Muscle layer of colon (tissue), 2 donors: ENCODE measurements around the gene MEIOSIN.
"Not testable (repeated sequence)": the region's sequence is repeated elsewhere in the genome, so short reads cannot be mapped to it uniquely, and the experiment has no call there.

ENCODE experiments used
- H3K27ac ChIP-seq: one replicate; pipeline ENCODE4 v1.7.0; 2013; ENCODE audit warnings: low read depth, mild to moderate bottlenecking, low read length, moderate library complexity
- H3K27me3 ChIP-seq, 2 donors: one replicate each; pipeline ENCODE4 v1.7.0; 2013; ENCODE audit warnings: low read length in 2 of 2, mild to moderate bottlenecking in 2 of 2; ENCODE audit not compliant: insufficient read depth in 2 of 2, control insufficient read depth in 1 of 2
- H3K36me3 ChIP-seq: one replicate; pipeline ENCODE4 v1.7.0; 2013; ENCODE audit warnings: mild to moderate bottlenecking, low read length; ENCODE audit not compliant: insufficient read depth
- H3K4me1 ChIP-seq: one replicate; pipeline ENCODE4 v1.7.0; 2013; ENCODE audit warnings: mild to moderate bottlenecking, low read length; ENCODE audit not compliant: insufficient read depth
- H3K4me3 ChIP-seq, 2 donors: one replicate each; pipeline ENCODE4 v1.7.0; 2013; ENCODE audit warnings: low read length in 2 of 2, low read depth in 1 of 2, mild to moderate bottlenecking in 1 of 2, moderate library complexity in 1 of 2
- H3K9ac ChIP-seq: one replicate; pipeline ENCODE4 v1.7.0; 2013; ENCODE audit warnings: low read length
- H3K9me3 ChIP-seq: one replicate; pipeline ENCODE4 v1.7.0; 2013; ENCODE audit warnings: mild to moderate bottlenecking, low read length
- donor health status: abdominal sarcoma.
- donor health status: Adenocarcinoma of cecum.

The MEIOSIN gene

DNA sequence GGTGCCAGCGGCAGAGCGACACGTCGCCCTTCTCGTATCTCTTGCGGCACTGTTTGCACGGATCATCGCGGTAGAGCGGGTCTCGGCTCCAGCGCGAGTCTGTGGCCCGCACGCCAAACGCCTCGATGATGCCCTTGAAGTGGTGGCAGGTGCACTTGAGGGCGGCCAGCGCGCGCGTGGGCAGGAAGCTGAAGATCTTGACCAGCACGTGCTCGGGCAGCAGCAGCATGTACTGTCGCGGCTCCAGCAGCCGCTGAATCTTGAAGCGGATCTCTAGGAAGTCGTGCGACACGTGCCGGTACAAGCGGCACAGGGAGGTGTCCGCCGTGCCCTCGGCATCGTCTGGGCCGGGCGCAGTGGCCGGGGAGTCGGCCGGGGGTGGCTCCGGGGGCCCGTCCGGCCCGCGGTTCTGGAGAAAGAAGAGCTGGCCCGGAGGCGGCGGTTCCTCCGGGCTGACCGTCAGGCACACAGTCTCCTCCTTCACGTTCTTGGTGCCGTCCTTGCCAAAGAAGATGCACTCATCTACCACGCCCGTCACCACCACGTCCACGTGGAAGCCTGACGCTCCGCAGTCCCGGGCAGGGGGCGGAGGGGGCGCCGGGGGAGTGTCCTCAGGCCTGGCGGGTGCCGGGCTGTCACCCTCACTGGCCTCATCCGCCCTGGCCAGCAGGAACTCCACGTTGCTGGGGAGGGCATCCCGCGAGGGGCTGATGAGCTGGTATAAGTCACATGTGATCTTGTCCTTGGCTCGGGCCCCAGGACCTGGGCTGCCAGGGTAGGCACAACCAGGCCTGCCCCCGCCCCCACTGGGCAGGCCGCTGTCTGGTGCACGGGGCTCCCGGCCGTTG, 21.2 kb upstream of the MEIOSIN start:
- no peak overlapping the region for H3K9ac ChIP-seq
- no peaks in the 10 kb centered on the region for H3K36me3 ChIP-seq
- no peaks in the 10 kb centered on the region for H3K27me3 ChIP-seq
- no peak overlapping the region for H3K27ac ChIP-seq
- H3K4me1 ChIP-seq: peaks cover 7% of the 10 kb centered on the region
- no peak overlapping the region for H3K4me3 ChIP-seq
- no peaks in the 10 kb centered on the region for H3K9me3 ChIP-seq

GRCh38 chr19:45712699-45713067, 20.6 kb upstream of the MEIOSIN start:
- H3K9me3 ChIP-seq: no peaks in the 10 kb centered on the region
- H3K4me3 ChIP-seq: no peak overlapping the region
- no peaks in the 10 kb centered on the region for H3K36me3 ChIP-seq
- peaks cover 7% of the 10 kb centered on the region for H3K4me1 ChIP-seq
- H3K27me3 ChIP-seq: no peaks in the 10 kb centered on the region
- H3K9ac ChIP-seq: no peak overlapping the region
- H3K27ac ChIP-seq: no peak overlapping the region

GRCh38 chr19:45713141-45713540, 20.1 kb upstream of the MEIOSIN start:
- H3K36me3 ChIP-seq: no peaks in the 10 kb centered on the region
- peaks cover 11% of the 10 kb centered on the region for H3K4me1 ChIP-seq
- H3K27me3 ChIP-seq: no peaks in the 10 kb centered on the region
- H3K9me3 ChIP-seq: no peaks in the 10 kb centered on the region
- no peak overlapping the region for H3K27ac ChIP-seq
- H3K4me3 ChIP-seq: no peak overlapping the region
- no peak overlapping the region for H3K9ac ChIP-seq

- Histone ChIP-seq H3K27ac (no peak overlapping the region), H3K36me3 (no peaks in the 10 kb centered on the region), H3K27me3 (no peaks in the 10 kb centered on the region), H3K4me3 (no peak overlapping the region), H3K9ac (no peak overlapping the region), H3K9me3 (no peaks in the 10 kb centered on the region), H3K4me1 (peaks cover 16% of the 10 kb centered on the region)
Observed at GRCh38 chr19:45715139-45715538, 18.1 kb upstream of the MEIOSIN start.

GRCh38 chr19:45716359-45717130, 16.7 kb upstream of the MEIOSIN start:
- peak overlapping the region; percentile 83 for H3K9ac ChIP-seq
- H3K27me3 ChIP-seq: no peaks in the 10 kb centered on the region
- H3K36me3 ChIP-seq: no peaks in the 10 kb centered on the region
- peaks cover 9% of the 10 kb centered on the region for H3K4me1 ChIP-seq
- peak overlapping the region; percentile 57 to 99 for H3K4me3 ChIP-seq
- H3K27ac ChIP-seq: peak overlapping the region; percentile 74
- H3K9me3 ChIP-seq: no peaks in the 10 kb centered on the region

DNA sequence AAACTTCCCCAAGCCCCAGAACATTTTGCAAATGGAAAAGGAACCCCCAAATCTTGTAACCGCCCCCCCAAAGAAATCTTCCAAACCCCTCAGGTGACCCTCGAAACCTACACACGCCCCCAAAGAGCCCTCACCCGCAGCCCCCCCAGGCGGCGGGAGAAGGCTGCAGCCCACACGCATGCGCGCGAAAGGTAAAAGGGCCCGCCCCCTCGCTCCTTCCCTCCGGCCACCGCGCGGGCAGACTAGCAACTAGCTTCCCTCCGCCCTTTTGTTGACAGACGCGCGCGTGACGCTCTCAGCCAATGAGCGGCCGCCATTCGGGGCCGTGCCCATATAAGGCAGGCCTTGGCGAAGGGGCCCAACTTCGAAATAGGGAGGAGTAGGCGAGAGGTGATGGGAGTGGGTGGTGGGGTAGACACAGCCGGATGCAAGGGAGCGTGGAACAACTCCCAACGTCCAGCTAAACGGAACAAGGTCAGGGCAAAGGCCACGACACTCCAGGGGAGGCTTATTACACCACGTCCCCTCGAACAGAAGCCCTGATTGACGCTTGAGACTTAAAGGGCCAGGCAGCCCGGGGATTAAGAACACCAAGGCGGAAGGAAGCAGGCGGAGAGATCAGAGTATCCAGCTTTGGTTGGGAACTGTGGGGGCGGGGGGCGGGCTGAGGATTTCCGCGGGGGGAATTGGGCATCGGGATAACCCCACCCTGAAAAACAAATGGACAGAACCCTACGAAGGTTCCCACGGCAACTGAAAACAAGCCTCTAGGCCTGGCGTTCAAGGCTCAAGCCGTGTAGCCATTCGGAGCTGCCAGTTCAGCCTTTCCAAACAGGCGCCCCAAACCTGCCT, 15.9 kb upstream of the MEIOSIN start:
- H3K4me1 ChIP-seq: peaks cover 9% of the 10 kb centered on the region
- H3K9ac ChIP-seq: peak overlapping the region; percentile 90
- H3K9me3 ChIP-seq: no peaks in the 10 kb centered on the region
- no peaks in the 10 kb centered on the region for H3K27me3 ChIP-seq
- peak overlapping the region; percentile 74 for H3K27ac ChIP-seq
- no peaks in the 10 kb centered on the region for H3K36me3 ChIP-seq
- H3K4me3 ChIP-seq: peak overlapping the region; percentile 57 to 99

DNA sequence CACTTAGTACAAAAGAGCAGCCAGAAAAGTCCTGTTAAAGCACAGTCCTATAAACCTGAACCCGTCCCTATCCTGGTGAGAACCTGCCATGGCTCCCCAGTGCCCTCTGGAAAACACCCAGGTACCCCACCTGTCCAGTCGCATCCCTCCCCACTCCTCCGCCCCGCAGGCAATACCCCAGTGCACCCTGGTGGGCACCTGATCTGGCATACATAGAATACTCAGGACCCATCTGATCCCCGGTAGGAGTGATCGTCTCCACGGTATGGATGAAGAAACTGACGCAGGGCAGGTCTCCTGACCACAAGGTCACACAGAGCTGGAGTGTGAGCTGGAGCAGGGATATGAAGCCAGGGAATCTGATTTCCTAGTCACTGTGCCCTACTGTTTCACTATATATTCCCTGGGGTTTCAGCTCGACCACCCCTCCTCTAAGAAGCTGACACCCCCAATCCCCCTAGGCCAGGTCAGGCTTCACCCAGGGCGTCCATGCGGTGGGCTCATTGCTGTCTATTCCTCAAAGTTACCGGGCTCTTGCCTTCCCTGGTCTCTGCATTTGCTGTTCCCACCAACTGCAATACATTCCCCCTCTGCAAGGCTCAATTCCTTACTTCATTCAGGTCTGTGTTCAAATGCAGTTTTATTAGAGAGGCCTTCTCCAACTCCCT, 15.1 kb upstream of the MEIOSIN start:
- Histone ChIP-seq H3K4me1 (peaks cover 9% of the 10 kb centered on the region), H3K9ac (peak overlapping the region; percentile 90), H3K27me3 (no peaks in the 10 kb centered on the region), H3K4me3 (peak overlapping the region; percentile 22 to 99), H3K9me3 (no peaks in the 10 kb centered on the region), H3K27ac (peak overlapping the region; percentile 74), H3K36me3 (no peaks in the 10 kb centered on the region)

DNA sequence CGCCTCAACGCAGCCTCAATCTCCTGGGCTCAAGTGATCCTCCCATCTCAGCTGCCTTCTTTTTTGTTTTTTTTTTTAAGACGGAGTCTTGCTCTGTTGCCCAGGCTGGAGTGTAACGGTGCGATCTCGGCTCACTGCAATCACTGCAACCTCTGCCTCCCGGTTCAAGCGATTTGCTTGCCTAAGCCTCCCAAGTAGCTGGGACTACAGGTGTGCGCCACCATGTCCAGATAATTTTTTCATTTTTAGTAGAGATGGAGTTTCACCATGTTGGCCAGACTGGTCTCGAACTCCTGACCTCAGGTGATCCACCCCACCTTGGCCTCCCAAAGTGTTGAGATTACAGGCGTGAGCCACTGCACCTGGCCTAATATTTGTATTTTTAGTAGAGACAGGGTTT, 13.2 kb upstream of the MEIOSIN start:
- not testable (repeated sequence) for H3K4me1 ChIP-seq, H3K27me3 ChIP-seq, H3K36me3 ChIP-seq, H3K27ac ChIP-seq, H3K9ac ChIP-seq, H3K4me3 ChIP-seq, H3K9me3 ChIP-seq

DNA sequence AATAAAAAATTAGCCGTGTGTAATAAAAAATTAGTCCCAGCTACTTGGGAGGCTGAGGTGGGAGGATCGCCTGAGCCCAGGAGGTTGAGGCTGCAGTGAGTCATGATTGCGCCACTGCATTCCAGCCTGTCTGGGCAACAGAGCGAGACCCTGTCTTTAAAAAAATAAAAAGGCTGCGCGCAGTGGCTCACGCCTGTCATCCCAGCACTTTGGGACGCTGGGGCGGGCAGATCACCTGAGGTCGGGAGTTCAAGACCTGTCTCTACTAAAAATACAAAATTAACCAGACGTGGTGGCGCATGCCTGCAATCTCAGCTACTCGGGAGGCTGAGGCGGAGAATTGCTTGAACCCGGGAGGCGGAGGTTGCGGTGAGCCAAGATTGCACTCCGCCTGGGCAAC, 4.6 kb upstream of the MEIOSIN start:
- H3K27me3 ChIP-seq, H3K9me3 ChIP-seq, H3K4me3 ChIP-seq, H3K27ac ChIP-seq, H3K9ac ChIP-seq, H3K36me3 ChIP-seq: not testable (repeated sequence)
- peaks cover 11% of the 10 kb centered on the region for H3K4me1 ChIP-seq

DNA sequence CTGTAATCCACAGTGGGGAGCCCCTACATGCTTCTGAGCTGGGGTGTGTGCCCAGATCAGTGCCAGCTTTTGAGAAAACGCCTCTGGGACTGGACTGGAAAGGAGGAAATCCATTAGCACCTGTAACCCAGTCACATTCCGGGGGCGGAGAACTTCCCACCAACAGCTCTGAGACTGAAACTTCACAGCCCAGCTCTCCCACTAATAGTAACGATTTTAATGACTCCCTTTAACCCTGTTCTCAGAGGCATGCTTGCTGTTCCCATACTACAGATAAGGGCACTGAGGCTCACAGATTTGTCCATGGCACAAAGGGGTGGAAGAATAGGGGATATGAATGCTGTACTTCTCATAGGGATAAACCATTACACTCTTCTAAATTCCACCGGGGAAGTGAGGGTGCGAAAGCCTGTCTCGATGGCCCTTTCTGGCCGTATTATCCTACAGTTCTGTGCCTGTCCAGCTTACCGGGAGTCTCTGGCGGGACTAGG, 3.4 kb upstream of the MEIOSIN start:
- peak overlapping the region; percentile 50 for H3K27ac ChIP-seq
- no peaks in the 10 kb centered on the region for H3K36me3 ChIP-seq
- H3K9ac ChIP-seq: peak overlapping the region; percentile 97
- peaks cover 11% of the 10 kb centered on the region for H3K4me1 ChIP-seq
- no peaks in the 10 kb centered on the region for H3K9me3 ChIP-seq
- peak overlapping the region; percentile 59 to 91 for H3K4me3 ChIP-seq
- H3K27me3 ChIP-seq: no peaks in the 10 kb centered on the region
